ENCODE results near the gene ATL1. TPM values are rescaled to one million over a fixed set of nuclear protein-coding genes. Genes with fewer than 3 reads are reported as not detected.
A peak's percentile ranks its signal among the peaks of the same experiment; 100 is the strongest.

Gene ATL1
- total and polyA plus RNA-seq, 2 of the 8 experiments (the other 6 are each of a cell fraction or from before 2014, with no cell fraction given) = 4.0 to 5.9 TPM

DNA sequence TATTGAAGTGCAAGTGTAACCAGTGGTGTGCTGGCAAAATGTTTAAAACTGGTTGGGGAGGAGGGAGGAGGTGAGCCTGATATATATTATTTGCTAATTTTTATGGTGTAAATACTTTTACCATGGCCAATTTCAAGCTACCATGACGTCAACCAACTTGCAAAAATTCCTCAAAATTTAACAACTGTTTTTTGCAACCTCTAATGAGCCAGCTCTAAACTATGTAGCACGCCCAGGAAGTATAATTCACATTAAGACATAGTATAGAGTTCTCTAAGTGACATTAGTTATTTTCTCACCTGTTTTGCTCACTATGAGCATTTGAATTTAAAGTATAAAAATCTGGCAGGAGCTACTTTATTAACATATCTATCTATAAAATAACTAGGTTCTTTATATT, 41.4 kb downstream of the ATL1 start:
- Histone ChIP-seq H2BK5ac (ENCODE audit: low read depth, low read length) (no peak overlapping the region), H3K4me2 (ENCODE audit: insufficient read depth in 1 of 2, low read depth in 2 of 2, low read length in 2 of 2) (no peak overlapping the region), H3K14ac (ENCODE audit: insufficient read length) (no peak overlapping the region), H3K79me1 (ENCODE audit: low read depth, low read length) (no peaks in the 10 kb centered on the region), H4K91ac (replicated peaks; ENCODE audit: insufficient read length, low read length) (no peak overlapping the region), H2BK20ac (ENCODE audit: low read length) (no peak overlapping the region), H3K4me1 (replicated peaks in 1 of 4; ENCODE audit: control insufficient read depth in 3 of 4, insufficient read depth in 4 of 4, low read length in 3 of 4) (peaks cover 0 to 4% (median 0%) of the 10 kb centered on the region in 4 experiments; a peak in 1 of 7 replicates), H3K56ac (replicated peaks; ENCODE audit: insufficient read length, low read depth, low read length) (no peak overlapping the region), H3K18ac (ENCODE audit: extremely low read depth, low read length) (no peak overlapping the region), H4K8ac (ENCODE audit: extremely low read depth, insufficient read depth, low read length) (no peak overlapping the region), H2BK12ac (ENCODE audit: low read depth, low read length) (no peak overlapping the region), H4K5ac (ENCODE audit: insufficient read length, low read depth, low read length) (peak overlapping the region; percentile 60), H2BK15ac (ENCODE audit: low read length) (no peak overlapping the region), H4K20me1 (replicated peaks in 1 of 2; ENCODE audit: control insufficient read depth in 1 of 2, insufficient read depth in 2 of 2, low read length in 2 of 2) (no peaks in the 10 kb centered on the region), H3K9ac (replicated peaks in 1 of 4; ENCODE audit: extremely low read depth in 1 of 4, low read depth in 3 of 4, low read length in 3 of 4) (no peak overlapping the region), H2AK5ac (ENCODE audit: low read depth, low read length) (no peak overlapping the region), H3K36me3 (ENCODE audit: control insufficient read depth in 2 of 4, insufficient read depth in 4 of 4, low read length in 3 of 4) (no peaks in the 10 kb centered on the region), H3K4me3 (ENCODE audit: extremely low read depth in 1 of 4, insufficient read depth in 2 of 4, low read depth in 3 of 4, low read length in 4 of 4) (no peak overlapping the region), H3K79me2 (ENCODE audit: control insufficient read depth in 1 of 2, insufficient read depth in 2 of 2, low read length in 2 of 2) (no peaks in the 10 kb centered on the region), H3K27ac (ENCODE audit: low read depth, low read length) (no peak overlapping the region), H2AFZ (ENCODE audit: low read length) (no peak overlapping the region), H2BK120ac (replicated peaks; ENCODE audit: low read depth, low read length) (no peak overlapping the region), H3K27me3 (replicated peaks in 1 of 4; ENCODE audit: control insufficient read depth in 3 of 4, extremely low read depth in 1 of 4, insufficient read depth in 3 of 4, low read length in 3 of 4) (no peaks in the 10 kb centered on the region), H3K23me2 (ENCODE audit: low read depth, low read length) (no peaks in the 10 kb centered on the region; the same call in 1 of the 2 replicates), H3K23ac (ENCODE audit: insufficient read length) (no peak overlapping the region), H3K9me3 (ENCODE audit: insufficient read depth in 2 of 2, low read depth in 1 of 2, low read length in 1 of 2) (no peaks in the 10 kb centered on the region), H3K4ac (replicated peaks; ENCODE audit: insufficient read length, low read depth, low read length) (no peak overlapping the region)
- TF ChIP-seq TEAD4 (IDR thresholded peaks at IDR 0.05; ENCODE audit: low read depth, low read length) (no peak), POU5F1 (IDR thresholded peaks at IDR 0.05; ENCODE audit: low read depth, low read length) (no peak), TCF12 (IDR thresholded peaks at IDR 0.05; ENCODE audit: low read depth, low read length) (no peak), SP4 (IDR thresholded peaks at IDR 0.05; ENCODE audit: low read length) (no peak), HDAC2 (IDR thresholded peaks at IDR 0.05; ENCODE audit: borderline replicate concordance in 1 of 2, low read depth in 2 of 2, low read length in 2 of 2) (no peak)
- ChIA-PET CTCF (ENCODE audit: partially characterized antibody) (interaction anchor here (0.6 to 7.0 kb wide), 19 partner anchors 10 to 258 kb away, joined by 3 to 65 read pairs (median 3); no protein-coding TSS in a partner anchor), POLR2A (ENCODE audit: partially characterized antibody) (interaction anchor here (0.6 to 0.8 kb wide), 4 partner anchors 41 to 1016 kb away, joined by 3 read pairs; partner anchors contain the start of genes ATL1 and SAV1)
- FAIRE-seq = no peak
- 80% methylated on average over 2 of the region's 2 CpGs; no CpG with 5 or more reads in 1 of the 2 experiments for WGBS, 2 experiments (ENCODE audit: extremely low coverage in 1 of 2, insufficient coverage in 1 of 2, insufficient read length in 1 of 2, insufficient replicate concordance in 2 of 2, low coverage in 1 of 2, low lambda C conversion rate in 2 of 2, missing lambda C conversion rate in 1 of 2)
- no peak for DNase-seq (ENCODE audit: low read depth in 1 of 2, low spot score in 2 of 2)

Data from H1 (cell line).